Measurements from ENCODE around the gene DFFB. TPM values are rescaled to one million over a fixed set of nuclear protein-coding genes. Genes with fewer than 3 reads are reported as not detected.
"Not testable (repeated sequence)": the region's sequence is repeated elsewhere in the genome, so short reads cannot be mapped to it uniquely, and the experiment has no call there.

The DFFB gene
- total and polyA plus RNA-seq, 2 of the 13 experiments (the other 11 are each of a cell fraction or from before 2014, with no cell fraction given) = 4.6 to 9.3 TPM

DNA sequence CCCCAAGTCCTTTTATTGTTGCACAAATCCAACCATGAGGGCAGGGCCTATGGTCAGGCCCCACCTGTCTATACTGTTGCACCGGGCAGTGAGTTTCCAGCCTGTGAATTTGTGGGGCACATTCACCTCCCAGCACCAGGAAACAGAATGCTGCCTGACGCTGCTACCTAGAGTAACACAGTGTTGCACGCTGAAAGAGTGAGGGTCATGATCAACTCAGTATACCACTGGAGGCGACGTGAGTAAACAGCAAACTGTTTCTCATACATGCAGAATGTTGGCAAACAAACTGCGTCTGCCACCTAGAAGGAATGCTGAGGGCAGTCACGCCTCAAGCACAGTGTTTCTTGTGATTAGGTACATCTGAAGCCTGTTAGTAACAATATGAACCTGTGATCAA is 47.6 kb upstream of the DFFB start (continued):
- TF ChIP-seq YEATS2 (CRISPR knock-in tag; IDR thresholded peaks at IDR 0.05; ENCODE audit: borderline replicate concordance) (no peak), SAP130 (CRISPR knock-in tag; IDR thresholded peaks at IDR 0.05; ENCODE audit: low read depth) (0 out of 2 replicates have a peak, but pooled peaks have one; percentile 29), FOXP1 (IDR thresholded peaks at IDR 0.05) (no peak), FOXP1 (CRISPR knock-in tag; IDR thresholded peaks at IDR 0.05) (peak; percentile 59; the same call in 1 of the 2 replicates), CBX5 (CRISPR knock-in tag; IDR thresholded peaks at IDR 0.05; ENCODE audit: borderline replicate concordance) (no peak), NBN (conservative IDR thresholded peaks at IDR 0.05) (no peak), TEAD3 (CRISPR knock-in tag; optimal IDR thresholded peaks at IDR 0.05; ENCODE audit: borderline replicate concordance) (peak; percentile 31), FOXA3 (CRISPR knock-in tag; IDR thresholded peaks at IDR 0.05) (peak; percentile 28; the same call in 1 of the 2 replicates), ZNF761 (CRISPR knock-in tag; conservative IDR thresholded peaks at IDR 0.05) (no peak), ZNF12 (CRISPR knock-in tag; IDR thresholded peaks at IDR 0.05) (peak; percentile 57; the same call in 1 of the 2 replicates), HMGA1 (CRISPR knock-in tag; conservative IDR thresholded peaks at IDR 0.05) (no peak), ZKSCAN5 (CRISPR knock-in tag; IDR thresholded peaks at IDR 0.05) (peak; percentile 73; the same call in 1 of the 2 replicates)
- TF ChIP-seq, protein P1, sequence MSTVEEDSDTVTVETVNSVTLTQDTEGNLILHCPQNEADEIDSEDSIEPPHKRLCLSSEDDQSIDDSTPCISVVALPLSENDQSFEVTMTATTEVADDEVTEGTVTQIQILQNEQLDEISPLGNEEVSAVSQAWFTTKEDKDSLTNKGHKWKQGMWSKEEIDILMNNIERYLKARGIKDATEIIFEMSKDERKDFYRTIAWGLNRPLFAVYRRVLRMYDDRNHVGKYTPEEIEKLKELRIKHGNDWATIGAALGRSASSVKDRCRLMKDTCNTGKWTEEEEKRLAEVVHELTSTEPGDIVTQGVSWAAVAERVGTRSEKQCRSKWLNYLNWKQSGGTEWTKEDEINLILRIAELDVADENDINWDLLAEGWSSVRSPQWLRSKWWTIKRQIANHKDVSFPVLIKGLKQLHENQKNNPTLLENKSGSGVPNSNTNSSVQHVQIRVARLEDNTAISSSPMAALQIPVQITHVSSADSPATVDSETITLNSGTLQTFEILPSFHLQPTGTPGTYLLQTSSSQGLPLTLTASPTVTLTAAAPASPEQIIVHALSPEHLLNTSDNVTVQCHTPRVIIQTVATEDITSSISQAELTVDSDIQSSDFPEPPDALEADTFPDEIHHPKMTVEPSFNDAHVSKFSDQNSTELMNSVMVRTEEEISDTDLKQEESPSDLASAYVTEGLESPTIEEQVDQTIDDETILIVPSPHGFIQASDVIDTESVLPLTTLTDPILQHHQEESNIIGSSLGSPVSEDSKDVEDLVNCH (CRISPR knock-in tag; IDR thresholded peaks at IDR 0.05) = no peak

DNA sequence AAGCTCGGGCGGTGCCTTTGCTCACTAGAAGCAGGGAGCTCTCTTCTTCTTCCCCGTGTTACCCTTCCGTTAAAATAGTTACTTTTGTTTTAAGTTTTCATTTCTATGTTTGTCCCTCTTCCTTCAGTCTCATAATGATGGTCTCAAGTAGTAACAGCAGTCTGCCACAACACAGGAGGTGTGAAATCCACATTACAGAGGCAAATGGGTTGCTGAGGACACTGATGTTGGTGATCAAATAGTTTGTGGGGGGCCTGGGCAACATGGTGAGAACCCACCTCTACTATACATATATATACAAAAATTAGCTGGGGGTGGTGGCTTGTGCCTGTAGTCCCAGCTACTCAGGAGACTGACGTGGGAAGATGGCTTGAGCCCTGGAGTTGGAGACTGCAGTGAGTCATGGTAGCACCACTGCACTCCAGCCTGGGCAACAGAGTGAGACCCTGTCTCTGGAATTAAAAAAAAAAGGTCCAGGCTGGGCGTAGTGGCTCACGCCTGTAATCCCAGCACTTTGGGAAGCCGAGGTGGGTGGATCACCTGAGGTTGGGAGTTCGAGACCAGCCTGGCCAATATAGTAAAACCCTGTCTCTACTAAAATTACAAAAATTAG is 47.0 kb upstream of the DFFB start:
- in situ Hi-C loops (cut with HindIII; ENCODE audit: extremely low pct_ligation_motif_present, low pct_unique_long_range_greater_than_20kb); FAIRE-seq; intact Hi-C loops (cut with micrococcal nuclease; ENCODE audit: unreplicated experiment); H2AFZ ChIP-seq (ENCODE audit: low read length); H4K20me1 ChIP-seq (ENCODE audit: insufficient read depth, low read length); POLR2A ChIA-PET; H3K36me3 ChIP-seq (replicated peaks in 1 of 2; ENCODE audit: control insufficient read depth in 1 of 2, insufficient read depth in 2 of 2, low read length in 2 of 2); H3K27me3 ChIP-seq (ENCODE audit: control insufficient read depth in 1 of 2, insufficient read depth in 2 of 2, low read length in 2 of 2); H3K27ac ChIP-seq (ENCODE audit: extremely low read length, insufficient read depth, low read length); CTCF ChIA-PET (ENCODE audit: low intra/inter-chr PET ratio, low total read pairs); H3K9ac ChIP-seq (ENCODE audit: insufficient read depth, low read depth, low read length); H3K79me2 ChIP-seq (ENCODE audit: insufficient read depth, low read length); DNase-seq (ENCODE audit: low spot score); H3K9me3 ChIP-seq (ENCODE audit: low read length); BruUV-seq (replicated peaks): not testable (repeated sequence)
- WGBS (ENCODE audit: low lambda C conversion rate) = 32% methylated on average over 9 of the region's 9 CpGs
- peaks cover 22% of the 10 kb centered on the region for H3K4me1 ChIP-seq (ENCODE audit: insufficient read depth, low read length)
- ATAC-seq = peak; percentile 41
- H3K4me3 ChIP-seq (replicated peaks in 1 of 3; ENCODE audit: insufficient read depth in 1 of 3, low read depth in 2 of 3, low read length in 3 of 3) = peak overlapping the region in 1 of 3 experiments; percentile 41; a peak in 1 of 6 replicates
- peak; percentile 60; the same call in 1 of the 2 replicates for TF ChIP-seq ZNF121 (CRISPR knock-in tag; IDR thresholded peaks at IDR 0.05)
- H3K4me2 ChIP-seq (ENCODE audit: low read depth, low read length) = peak overlapping the region; percentile 70

Data from HepG2 (cell line).